PC-3 (cell line): ENCODE measurements around the gene ANAPC16.

Experiments
- EZH2phosphoT487 ChIP-seq: fragments of 300-600 bp; sonication (generic); IDR thresholded peaks from 2 replicates; pipeline ENCODE4 v1.6.1; 2018; ENCODE audit warnings: mild to moderate bottlenecking, antibody characterized with exemption, low read length, borderline replicate concordance
- TF ChIP-seq, protein P1 (sequence below): fragments of 300-600 bp; sonication (generic); conservative IDR thresholded peaks from 2 replicates; pipeline ENCODE4 v1.5.1; 2017; ENCODE audit warnings: antibody characterized with exemption, low read depth, mild to moderate bottlenecking, low read length

DNA sequence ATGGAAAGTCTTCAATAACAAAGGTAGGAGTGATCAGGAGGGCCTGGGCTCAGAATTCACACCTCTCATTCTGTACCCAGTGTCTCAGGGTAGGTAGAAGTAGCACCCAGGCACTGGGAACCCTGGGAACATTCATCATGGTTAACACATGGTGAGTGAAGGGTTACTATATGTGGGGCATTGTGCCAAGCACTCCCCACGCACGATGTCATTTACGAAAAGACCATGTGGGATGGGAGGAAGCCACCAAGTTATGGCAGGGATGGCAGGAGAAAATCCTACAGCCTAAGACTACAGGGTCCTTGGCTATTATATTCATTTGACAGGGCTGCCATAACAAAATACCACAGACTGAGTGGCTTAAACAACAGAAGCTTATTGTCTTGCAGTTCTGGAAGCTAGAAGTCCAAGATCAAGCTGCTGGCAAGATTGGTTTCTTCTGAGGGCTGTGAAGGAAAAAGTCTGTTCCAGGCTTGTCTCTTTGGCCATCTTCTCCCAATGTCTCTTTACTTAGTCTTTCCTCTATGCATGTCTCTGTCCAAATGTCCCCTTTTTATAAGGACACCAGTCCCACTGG is 30.2 kb downstream of the ANAPC16 start:
- TF ChIP-seq, protein P1, sequence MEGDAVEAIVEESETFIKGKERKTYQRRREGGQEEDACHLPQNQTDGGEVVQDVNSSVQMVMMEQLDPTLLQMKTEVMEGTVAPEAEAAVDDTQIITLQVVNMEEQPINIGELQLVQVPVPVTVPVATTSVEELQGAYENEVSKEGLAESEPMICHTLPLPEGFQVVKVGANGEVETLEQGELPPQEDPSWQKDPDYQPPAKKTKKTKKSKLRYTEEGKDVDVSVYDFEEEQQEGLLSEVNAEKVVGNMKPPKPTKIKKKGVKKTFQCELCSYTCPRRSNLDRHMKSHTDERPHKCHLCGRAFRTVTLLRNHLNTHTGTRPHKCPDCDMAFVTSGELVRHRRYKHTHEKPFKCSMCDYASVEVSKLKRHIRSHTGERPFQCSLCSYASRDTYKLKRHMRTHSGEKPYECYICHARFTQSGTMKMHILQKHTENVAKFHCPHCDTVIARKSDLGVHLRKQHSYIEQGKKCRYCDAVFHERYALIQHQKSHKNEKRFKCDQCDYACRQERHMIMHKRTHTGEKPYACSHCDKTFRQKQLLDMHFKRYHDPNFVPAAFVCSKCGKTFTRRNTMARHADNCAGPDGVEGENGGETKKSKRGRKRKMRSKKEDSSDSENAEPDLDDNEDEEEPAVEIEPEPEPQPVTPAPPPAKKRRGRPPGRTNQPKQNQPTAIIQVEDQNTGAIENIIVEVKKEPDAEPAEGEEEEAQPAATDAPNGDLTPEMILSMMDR = no peak
- TF ChIP-seq EZH2phosphoT487 = no peak
